Memory B cell (primary cell): ENCODE measurements around the gene ADGRL2.
"Not testable (repeated sequence)": the region's sequence is repeated elsewhere in the genome, so short reads cannot be mapped to it uniquely, and the experiment has no call there.

Experiments
- ATAC-seq: fragments of 150-1000 bp; cut with Tn5 transposase; 2 replicates; pipeline ENCODE4 v1.10.0; 2021; ENCODE audit warnings: low read depth, mild to moderate bottlenecking, moderate library complexity
- DNase-seq, 2 donors: peaks; one replicate each; pipeline ENCODE4 v3.0.0; 2022; ENCODE audit warnings: low spot score in 2 of 2
- H3K27ac Mint-ChIP-seq: one replicate; pipeline ENCODE4 v1.8.0; 2022; ENCODE audit warnings: mild to moderate bottlenecking, moderate library complexity, mixed read lengths
- H3K27me3 Mint-ChIP-seq: one replicate; pipeline ENCODE4 v1.8.0; 2022; ENCODE audit warnings: mixed read lengths
- H3K36me3 Mint-ChIP-seq: one replicate; pipeline ENCODE4 v1.8.0; 2022; ENCODE audit warnings: mild to moderate bottlenecking, mixed read lengths
- H3K4me1 Mint-ChIP-seq: one replicate; pipeline ENCODE4 v1.8.0; 2022; ENCODE audit warnings: mixed read lengths
- H3K4me3 Mint-ChIP-seq: one replicate; pipeline ENCODE4 v1.8.0; 2022; ENCODE audit warnings: mild to moderate bottlenecking, moderate library complexity, mixed read lengths
- H3K9me3 Mint-ChIP-seq: one replicate; pipeline ENCODE4 v1.8.0; 2022; ENCODE audit warnings: mixed read lengths

Gene ADGRL2

GRCh38 chr1:81847063-81847462 lies 46.3 kb downstream of the ADGRL2 start:
- H3K27ac Mint-ChIP-seq = no peak overlapping the region
- no peaks in the 10 kb centered on the region for H3K4me1 Mint-ChIP-seq
- ATAC-seq = no peak
- no peaks in the 10 kb centered on the region for H3K36me3 Mint-ChIP-seq
- no peak overlapping the region for H3K4me3 Mint-ChIP-seq
- no peaks in the 10 kb centered on the region for H3K27me3 Mint-ChIP-seq
- no peak for DNase-seq
- H3K9me3 Mint-ChIP-seq = no peaks in the 10 kb centered on the region

- Mint-ChIP-seq H3K27me3 (no peaks in the 10 kb centered on the region), H3K4me1 (no peaks in the 10 kb centered on the region)
Observed at GRCh38 chr1:81848880-81849682, 48.3 kb downstream of the ADGRL2 start.

GRCh38 chr1:81850031-81850430 lies 49.3 kb downstream of the ADGRL2 start:
- Mint-ChIP-seq H3K4me1 (no peaks in the 10 kb centered on the region), H3K27ac (no peak overlapping the region), H3K27me3 (no peaks in the 10 kb centered on the region), H3K9me3 (no peaks in the 10 kb centered on the region), H3K4me3 (no peak overlapping the region), H3K36me3 (no peaks in the 10 kb centered on the region)
- no peak for DNase-seq
- ATAC-seq = no peak

More at GRCh38 chr1:81848880-81849682, 48.3 kb downstream of the ADGRL2 start:
- no peak overlapping the region for H3K4me3 Mint-ChIP-seq
- no peak for ATAC-seq
- no peaks in the 10 kb centered on the region for H3K9me3 Mint-ChIP-seq
- H3K36me3 Mint-ChIP-seq = no peaks in the 10 kb centered on the region
- no peak overlapping the region for H3K27ac Mint-ChIP-seq
- DNase-seq = no peak

GRCh38 chr1:81850495-81850894 lies 49.8 kb downstream of the ADGRL2 start:
- H3K4me3 Mint-ChIP-seq = no peak overlapping the region
- H3K4me1 Mint-ChIP-seq = no peaks in the 10 kb centered on the region
- no peak for DNase-seq
- H3K27ac Mint-ChIP-seq = no peak overlapping the region
- ATAC-seq = no peak
- H3K36me3 Mint-ChIP-seq = no peaks in the 10 kb centered on the region
- H3K9me3 Mint-ChIP-seq = no peaks in the 10 kb centered on the region
- no peaks in the 10 kb centered on the region for H3K27me3 Mint-ChIP-seq

- H3K4me1 Mint-ChIP-seq = no peaks in the 10 kb centered on the region
- DNase-seq = no peak
- no peak overlapping the region for H3K4me3 Mint-ChIP-seq
- no peaks in the 10 kb centered on the region for H3K36me3 Mint-ChIP-seq
- no peak for ATAC-seq
- H3K27me3 Mint-ChIP-seq = no peaks in the 10 kb centered on the region
- no peak overlapping the region for H3K27ac Mint-ChIP-seq
- no peaks in the 10 kb centered on the region for H3K9me3 Mint-ChIP-seq
Observed at GRCh38 chr1:81851217-81851616, 50.5 kb downstream of the ADGRL2 start.

- H3K27me3 Mint-ChIP-seq = no peaks in the 10 kb centered on the region
Observed at GRCh38 chr1:81852961-81853360, 52.2 kb downstream of the ADGRL2 start.

GRCh38 chr1:81867235-81867634 lies 66.5 kb downstream of the ADGRL2 start:
- Mint-ChIP-seq H3K36me3 (no peaks in the 10 kb centered on the region), H3K4me3 (no peak overlapping the region), H3K4me1 (no peaks in the 10 kb centered on the region), H3K27ac (no peak overlapping the region), H3K27me3 (no peaks in the 10 kb centered on the region), H3K9me3 (peaks cover 1% of the 10 kb centered on the region)
- DNase-seq = no peak
- ATAC-seq = no peak

More at GRCh38 chr1:81852961-81853360, 52.2 kb downstream of the ADGRL2 start:
- H3K36me3 Mint-ChIP-seq = no peaks in the 10 kb centered on the region
- no peak overlapping the region for H3K27ac Mint-ChIP-seq
- H3K4me1 Mint-ChIP-seq = no peaks in the 10 kb centered on the region
- H3K9me3 Mint-ChIP-seq = no peaks in the 10 kb centered on the region
- DNase-seq (no peak), ATAC-seq (no peak)
- H3K4me3 Mint-ChIP-seq = no peak overlapping the region

- ATAC-seq (no peak), DNase-seq (no peak)
- no peaks in the 10 kb centered on the region for H3K36me3 Mint-ChIP-seq
- H3K4me3 Mint-ChIP-seq = no peak overlapping the region
- H3K4me1 Mint-ChIP-seq = no peaks in the 10 kb centered on the region
- H3K9me3 Mint-ChIP-seq = peaks cover 1% of the 10 kb centered on the region
- H3K27ac Mint-ChIP-seq = no peak overlapping the region
- no peaks in the 10 kb centered on the region for H3K27me3 Mint-ChIP-seq
Observed at GRCh38 chr1:81869307-81869706, 68.6 kb downstream of the ADGRL2 start.

- H3K4me3 Mint-ChIP-seq, H3K4me1 Mint-ChIP-seq, H3K27me3 Mint-ChIP-seq, H3K9me3 Mint-ChIP-seq, H3K36me3 Mint-ChIP-seq, ATAC-seq, DNase-seq, H3K27ac Mint-ChIP-seq: not testable (repeated sequence)
Observed at GRCh38 chr1:81871091-81871490, 70.4 kb downstream of the ADGRL2 start.

GRCh38 chr1:81873946-81874345 lies 73.2 kb downstream of the ADGRL2 start:
- Mint-ChIP-seq H3K4me1 (no peaks in the 10 kb centered on the region), H3K36me3 (no peaks in the 10 kb centered on the region), H3K9me3 (no peaks in the 10 kb centered on the region), H3K27ac (no peak overlapping the region), H3K27me3 (no peaks in the 10 kb centered on the region), H3K4me3 (no peak overlapping the region)
- DNase-seq (no peak), ATAC-seq (no peak)

GRCh38 chr1:81874461-81874860 lies 73.7 kb downstream of the ADGRL2 start:
- H3K4me3 Mint-ChIP-seq = no peak overlapping the region
- no peaks in the 10 kb centered on the region for H3K36me3 Mint-ChIP-seq
- no peaks in the 10 kb centered on the region for H3K9me3 Mint-ChIP-seq
- no peaks in the 10 kb centered on the region for H3K4me1 Mint-ChIP-seq
- H3K27me3 Mint-ChIP-seq = no peaks in the 10 kb centered on the region
- DNase-seq (no peak), ATAC-seq (no peak)
- H3K27ac Mint-ChIP-seq = no peak overlapping the region

GRCh38 chr1:81874940-81875339 lies 74.2 kb downstream of the ADGRL2 start:
- Mint-ChIP-seq H3K9me3 (no peaks in the 10 kb centered on the region), H3K27me3 (no peaks in the 10 kb centered on the region), H3K36me3 (no peaks in the 10 kb centered on the region), H3K27ac (no peak overlapping the region), H3K4me3 (no peak overlapping the region), H3K4me1 (no peaks in the 10 kb centered on the region)
- no peak for ATAC-seq
- DNase-seq = no peak

- Mint-ChIP-seq H3K9me3 (no peaks in the 10 kb centered on the region), H3K36me3 (no peaks in the 10 kb centered on the region), H3K27me3 (no peaks in the 10 kb centered on the region), H3K27ac (no peak overlapping the region), H3K4me1 (no peaks in the 10 kb centered on the region), H3K4me3 (no peak overlapping the region)
- DNase-seq = no peak
- ATAC-seq = no peak
Observed at GRCh38 chr1:81876901-81877733, 76.4 kb downstream of the ADGRL2 start.

- Mint-ChIP-seq H3K9me3 (no peaks in the 10 kb centered on the region), H3K27me3 (no peaks in the 10 kb centered on the region), H3K4me1 (no peaks in the 10 kb centered on the region), H3K27ac (no peak overlapping the region), H3K4me3 (no peak overlapping the region), H3K36me3 (no peaks in the 10 kb centered on the region)
- ATAC-seq (no peak), DNase-seq (no peak)
Observed at GRCh38 chr1:81877940-81878339, 77.2 kb downstream of the ADGRL2 start.
